Activated CD4-positive, alpha-beta T cell treated with anti-CD3 and anti-CD28 coated beads, Interleukin-10, Interleukin-2, amounts not matched to agents 100 ng/mL and 50 ng/mL, durations not matched to agents 16 hours and 8 hours (primary cell): Measurements from ENCODE around the gene C19orf85.
"Not testable (repeated sequence)": the region's sequence is repeated elsewhere in the genome, so short reads cannot be mapped to it uniquely, and the experiment has no call there.

Experiments used
- DNase-seq: peaks from one replicate; pipeline ENCODE4 v3.0.0-alpha.2; 2020

Gene C19orf85

GRCh38 chr19:55455576-55456235 is 8.8 kb downstream of the C19orf85 start:
- DNase-seq: no peak

GRCh38 chr19:55454787-55455243 is 9.7 kb downstream of the C19orf85 start:
- peak; percentile 56 for DNase-seq

GRCh38 chr19:55453511-55454260 is 10.9 kb downstream of the C19orf85 start:
- DNase-seq: no peak

GRCh38 chr19:55452749-55453346 is 11.7 kb downstream of the C19orf85 start:
- DNase-seq: peak; percentile 63

GRCh38 chr19:55451965-55452748 is 12.4 kb downstream of the C19orf85 start:
- DNase-seq: no peak

GRCh38 chr19:55451163-55451964 is 13.2 kb downstream of the C19orf85 start:
- no peak for DNase-seq

- DNase-seq: no peak
Observed at GRCh38 chr19:55449469-55449868, 15.1 kb downstream of the C19orf85 start.

GRCh38 chr19:55448175-55448490 is 16.4 kb downstream of the C19orf85 start:
- not testable (repeated sequence) for DNase-seq

- no peak for DNase-seq
Observed at GRCh38 chr19:55447421-55448174, 17.0 kb downstream of the C19orf85 start.

- DNase-seq: no peak
Observed at GRCh38 chr19:55446060-55446459, 18.5 kb downstream of the C19orf85 start.

GRCh38 chr19:55444646-55445045 is 19.9 kb downstream of the C19orf85 start:
- DNase-seq: no peak

- no peak for DNase-seq
Observed at GRCh38 chr19:55443824-55444480, 20.6 kb downstream of the C19orf85 start.

- no peak for DNase-seq
Observed at GRCh38 chr19:55443045-55443823, 21.3 kb downstream of the C19orf85 start, which contains the start of gene SHISA7. SHISA7 (minus strand) TSS chr19:55443300; CDS start chr19:55442863, 437 bp downstream.

- DNase-seq: no peak
Observed at GRCh38 chr19:55442372-55442961, 22.1 kb downstream of the C19orf85 start.

GRCh38 chr19:55441692-55442321 is 22.7 kb downstream of the C19orf85 start:
- no peak for DNase-seq

GRCh38 chr19:55441319-55441691 is 23.2 kb downstream of the C19orf85 start:
- no peak for DNase-seq

- DNase-seq: no peak
Observed at GRCh38 chr19:55440411-55441105, 24.0 kb downstream of the C19orf85 start.

GRCh38 chr19:55439052-55439451 is 25.5 kb downstream of the C19orf85 start:
- DNase-seq: no peak

GRCh38 chr19:55437410-55437809 is 27.1 kb downstream of the C19orf85 start:
- DNase-seq: no peak
